Measurements from ENCODE around the gene RPS16. TPM values are rescaled to one million over a fixed set of nuclear protein-coding genes. Genes with fewer than 3 reads are reported as not detected.

The RPS16 gene
- total and polyA plus RNA-seq, 5 donors, result 1,282 to 1,746 (median 1,502) TPM

GRCh38 chr19:39449116-39449797 is 13.5 kb upstream of the RPS16 start:
- WGBS, result 70% methylated on average over 8 of the region's 8 CpGs
- H3K4me1 ChIP-seq (ENCODE audit: control insufficient read depth, insufficient read depth, low read length), result peaks cover 6% of the 10 kb centered on the region
- no peak overlapping the region for H3K27ac ChIP-seq (ENCODE audit: low read length)
- H3K9me3 ChIP-seq (ENCODE audit: control insufficient read depth, low read length), result no peaks in the 10 kb centered on the region
- H3K27me3 ChIP-seq (ENCODE audit: control insufficient read depth, insufficient read depth), result no peaks in the 10 kb centered on the region
- H3K4me3 ChIP-seq (ENCODE audit: low read length), result no peak overlapping the region
- intact Hi-C loops (cut with DNase I), result loop anchor here in 2 of 4 donors (10.0 kb wide), 1 partner anchor 86 kb away; the partner anchor contains the start of gene EID2B (in 2 of the 2)
- peak in 1 of 3 donors; percentile 23 for DNase-seq
- no peak for ATAC-seq

- intact Hi-C loops (cut with DNase I), result loop anchor here in 2 of 4 donors (10.0 kb wide), 1 partner anchor 87 kb away; the partner anchor contains the start of gene EID2B (in 2 of the 2)
- H3K4me3 ChIP-seq (ENCODE audit: low read length), result no peak overlapping the region
- H3K27ac ChIP-seq (ENCODE audit: low read length), result no peak overlapping the region
- DNase-seq, result peak in 1 of 3 donors; percentile 20
- H3K4me1 ChIP-seq (ENCODE audit: control insufficient read depth, insufficient read depth, low read length), result peaks cover 6% of the 10 kb centered on the region
- no peaks in the 10 kb centered on the region for H3K9me3 ChIP-seq (ENCODE audit: control insufficient read depth, low read length)
- H3K27me3 ChIP-seq (ENCODE audit: control insufficient read depth, insufficient read depth), result no peaks in the 10 kb centered on the region
- no peak for ATAC-seq
- 63% methylated on average over 3 of the region's 3 CpGs for WGBS
Observed at GRCh38 chr19:39448271-39448670, 12.5 kb upstream of the RPS16 start.

GRCh38 chr19:39446365-39447084 is 10.8 kb upstream of the RPS16 start:
- Histone ChIP-seq H3K27ac (ENCODE audit: low read length) (no peak overlapping the region), H3K27me3 (ENCODE audit: control insufficient read depth, insufficient read depth) (no peaks in the 10 kb centered on the region), H3K4me1 (ENCODE audit: control insufficient read depth, insufficient read depth, low read length) (peaks cover 6% of the 10 kb centered on the region), H3K4me3 (ENCODE audit: low read length) (peak overlapping the region; percentile 91), H3K9me3 (ENCODE audit: control insufficient read depth, low read length) (no peaks in the 10 kb centered on the region)
- ATAC-seq (no peak), DNase-seq (peak in 1 of 3 donors; percentile 9)
- WGBS, result 86% methylated on average over 16 of the region's 16 CpGs
- intact Hi-C loops (cut with DNase I), result loop anchor here in 2 of 4 donors (10.0 kb wide), 1 partner anchor 88 kb away; the partner anchor contains the start of gene EID2B (in 2 of the 2)

- H3K4me1 ChIP-seq (ENCODE audit: control insufficient read depth, insufficient read depth, low read length), result peaks cover 6% of the 10 kb centered on the region
- H3K4me3 ChIP-seq (ENCODE audit: low read length), result peak within 1 kb of the TSS; percentile 91
- no peaks in the 10 kb centered on the region for H3K9me3 ChIP-seq (ENCODE audit: control insufficient read depth, low read length)
- peak; percentile 97 to 99 (median 98) for DNase-seq
- under 1% methylated on average over 68 of the region's 68 CpGs for WGBS
- peak; percentile 98 for ATAC-seq
- peak within 1 kb of the TSS; percentile 96 for H3K27ac ChIP-seq (ENCODE audit: low read length)
- no peaks in the 10 kb centered on the region for H3K27me3 ChIP-seq (ENCODE audit: control insufficient read depth, insufficient read depth)
- intact Hi-C loops (cut with DNase I), result loop anchor here in 2 of 4 donors (10.0 kb wide), 1 partner anchor 89 kb away; the partner anchor contains the start of gene EID2B (in 2 of the 2)
Observed at GRCh38 chr19:39445196-39446111, 9.7 kb upstream of the RPS16 start, which contains the start of gene SUPT5H. Gene SUPT5H (plus strand): TSS chr19:39445582. CDS start chr19:39445891, 309 bp downstream.

GRCh38 chr19:39444598-39445195 is 8.9 kb upstream of the RPS16 start:
- H3K9me3 ChIP-seq (ENCODE audit: control insufficient read depth, low read length), result no peaks in the 10 kb centered on the region
- H3K27ac ChIP-seq (ENCODE audit: low read length), result peak overlapping the region; percentile 96
- no peaks in the 10 kb centered on the region for H3K27me3 ChIP-seq (ENCODE audit: control insufficient read depth, insufficient read depth)
- ATAC-seq (peak; percentile 5 to 19), DNase-seq (peak in 1 of 3 donors; percentile 42)
- WGBS, result 6% methylated on average over 17 of the region's 17 CpGs
- intact Hi-C loops (cut with DNase I), result loop anchor here in 2 of 4 donors (10.0 kb wide), 1 partner anchor 90 kb away; the partner anchor contains the start of gene EID2B (in 2 of the 2)
- peak overlapping the region; percentile 91 for H3K4me3 ChIP-seq (ENCODE audit: low read length)
- H3K4me1 ChIP-seq (ENCODE audit: control insufficient read depth, insufficient read depth, low read length), result peaks cover 3% of the 10 kb centered on the region

GRCh38 chr19:39438270-39438934 is 2.7 kb upstream of the RPS16 start:
- intact Hi-C loops (cut with DNase I), result no loop called here
- Histone ChIP-seq H3K27me3 (ENCODE audit: control insufficient read depth, insufficient read depth) (no peaks in the 10 kb centered on the region), H3K9me3 (ENCODE audit: control insufficient read depth, low read length) (no peaks in the 10 kb centered on the region), H3K4me1 (ENCODE audit: control insufficient read depth, insufficient read depth, low read length) (peaks cover 3% of the 10 kb centered on the region), H3K4me3 (ENCODE audit: low read length) (no peak overlapping the region), H3K27ac (ENCODE audit: low read length) (no peak overlapping the region)
- WGBS, result 80% methylated on average over 9 of the region's 9 CpGs
- peak in 1 of 3 donors; percentile 16 for DNase-seq
- no peak for ATAC-seq

GRCh38 chr19:39436350-39436716 is 584 bp upstream of the RPS16 start:
- ATAC-seq, result no peak
- Histone ChIP-seq H3K4me1 (ENCODE audit: control insufficient read depth, insufficient read depth, low read length) (peaks cover 3% of the 10 kb centered on the region), H3K9me3 (ENCODE audit: control insufficient read depth, low read length) (no peaks in the 10 kb centered on the region), H3K27me3 (ENCODE audit: control insufficient read depth, insufficient read depth) (no peaks in the 10 kb centered on the region), H3K27ac (ENCODE audit: low read length) (peak overlapping the region; percentile 71), H3K4me3 (ENCODE audit: low read length) (peak overlapping the region; percentile 53)
- WGBS, result 0% methylated on average over 2 of the region's 2 CpGs
- intact Hi-C loops (cut with DNase I), result no loop called here
- no peak for DNase-seq

GRCh38 chr19:39434123-39435076 is 1.3 kb downstream of the RPS16 start:
- ATAC-seq (no peak), DNase-seq (peak in 1 of 3 donors; percentile 33)
- H3K9me3 ChIP-seq (ENCODE audit: control insufficient read depth, low read length), result no peaks in the 10 kb centered on the region
- no peak overlapping the region for H3K27ac ChIP-seq (ENCODE audit: low read length)
- H3K27me3 ChIP-seq (ENCODE audit: control insufficient read depth, insufficient read depth), result no peaks in the 10 kb centered on the region
- peaks cover 3% of the 10 kb centered on the region for H3K4me1 ChIP-seq (ENCODE audit: control insufficient read depth, insufficient read depth, low read length)
- intact Hi-C loops (cut with DNase I), result no loop called here
- 52% methylated on average over 10 of the region's 10 CpGs for WGBS
- H3K4me3 ChIP-seq (ENCODE audit: low read length), result peak overlapping the region; percentile 88

- H3K4me3 ChIP-seq (ENCODE audit: low read length), result no peak overlapping the region
- no peaks in the 10 kb centered on the region for H3K27me3 ChIP-seq (ENCODE audit: control insufficient read depth, insufficient read depth)
- ATAC-seq, result no peak
- WGBS, result 93% methylated on average over 8 of the region's 8 CpGs
- H3K27ac ChIP-seq (ENCODE audit: low read length), result no peak overlapping the region
- peaks cover 5% of the 10 kb centered on the region for H3K4me1 ChIP-seq (ENCODE audit: control insufficient read depth, insufficient read depth, low read length)
- peak in 1 of 3 donors; percentile 27 for DNase-seq
- intact Hi-C loops (cut with DNase I), result no loop called here
- H3K9me3 ChIP-seq (ENCODE audit: control insufficient read depth, low read length), result no peaks in the 10 kb centered on the region
Observed at GRCh38 chr19:39433480-39434079, 2.2 kb downstream of the RPS16 start.
